ENCODE data around the gene JARID2.

- TF ChIP-seq CTCF (IDR thresholded peaks at IDR 0.05) (no peak), POLR2A (IDR thresholded peaks at IDR 0.05) (no peak), EP300 (IDR thresholded peaks at IDR 0.05) (no peak)
Measured at GRCh38 chr6:15404685-15404980, 158.8 kb downstream of the JARID2 start.

All from suprapubic skin (tissue), 3 donors.